ENCODE data around the gene RARG. TPM values are rescaled to one million over a fixed set of nuclear protein-coding genes. Genes with fewer than 3 reads are reported as not detected.

The RARG gene
- total and polyA plus RNA-seq, 2 of the 4 experiments (the other 2 are of a cell fraction): 7.9 to 30.9 TPM

DNA sequence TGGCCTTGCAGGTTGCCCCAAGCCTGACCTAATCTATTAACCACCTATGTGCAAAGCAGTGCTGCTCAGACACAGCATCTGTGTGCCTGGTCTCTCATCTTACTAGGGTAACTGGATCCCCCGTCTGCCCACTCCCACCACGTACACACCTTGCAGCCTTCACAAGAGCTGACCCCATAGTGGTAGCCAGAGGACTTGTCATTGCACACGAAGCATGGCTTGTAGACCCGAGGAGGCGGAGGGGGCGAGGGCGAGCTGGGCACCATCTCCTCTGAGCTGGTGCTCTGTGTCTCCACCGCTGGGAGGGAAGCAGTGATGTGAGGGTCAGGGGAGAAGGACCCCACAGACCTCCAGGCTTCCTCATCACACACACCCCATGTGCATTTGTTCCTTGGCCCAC, 16.5 kb downstream of the RARG start:
- no peak overlapping the region for H3K18ac ChIP-seq (ENCODE audit: low read depth, low read length)
- H3K36me3 ChIP-seq (ENCODE audit: control insufficient read depth, insufficient read depth, low read length): peaks cover 40% of the 10 kb centered on the region
- no peak for TF ChIP-seq RCOR1 (IDR thresholded peaks at IDR 0.05; ENCODE audit: insufficient replicate concordance, low read length)
- TF ChIP-seq NFE2L2 (IDR thresholded peaks at IDR 0.05; ENCODE audit: low read depth, low read length): no peak
- no peak for TF ChIP-seq RAD21 (IDR thresholded peaks at IDR 0.05; ENCODE audit: low read length)
- TF ChIP-seq MAZ (IDR thresholded peaks at IDR 0.05; ENCODE audit: borderline replicate concordance, low read depth, low read length): no peak
- no peak for TF ChIP-seq MAFK (IDR thresholded peaks at IDR 0.05; ENCODE audit: low read depth, low read length)
- TF ChIP-seq, protein P1, sequence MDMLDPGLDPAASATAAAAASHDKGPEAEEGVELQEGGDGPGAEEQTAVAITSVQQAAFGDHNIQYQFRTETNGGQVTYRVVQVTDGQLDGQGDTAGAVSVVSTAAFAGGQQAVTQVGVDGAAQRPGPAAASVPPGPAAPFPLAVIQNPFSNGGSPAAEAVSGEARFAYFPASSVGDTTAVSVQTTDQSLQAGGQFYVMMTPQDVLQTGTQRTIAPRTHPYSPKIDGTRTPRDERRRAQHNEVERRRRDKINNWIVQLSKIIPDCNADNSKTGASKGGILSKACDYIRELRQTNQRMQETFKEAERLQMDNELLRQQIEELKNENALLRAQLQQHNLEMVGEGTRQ (IDR thresholded peaks at IDR 0.05; ENCODE audit: low read depth, low read length): no peak
- no peak for TF ChIP-seq POLR2A (IDR thresholded peaks at IDR 0.05; ENCODE audit: low read depth, low read length)
- no peak for TF ChIP-seq SMC3 (IDR thresholded peaks at IDR 0.05; ENCODE audit: low read depth, low read length)
- no peak for TF ChIP-seq MXI1 (IDR thresholded peaks at IDR 0.05; ENCODE audit: borderline replicate concordance, low read depth, low read length)
- TF ChIP-seq CHD1 (IDR thresholded peaks at IDR 0.05; ENCODE audit: low read depth, low read length): no peak
- TF ChIP-seq FOS (IDR thresholded peaks at IDR 0.05; ENCODE audit: low read depth, low read length): no peak
- TF ChIP-seq RFX5 (IDR thresholded peaks at IDR 0.05; ENCODE audit: low read depth, low read length): no peak
- TF ChIP-seq, protein P2, sequence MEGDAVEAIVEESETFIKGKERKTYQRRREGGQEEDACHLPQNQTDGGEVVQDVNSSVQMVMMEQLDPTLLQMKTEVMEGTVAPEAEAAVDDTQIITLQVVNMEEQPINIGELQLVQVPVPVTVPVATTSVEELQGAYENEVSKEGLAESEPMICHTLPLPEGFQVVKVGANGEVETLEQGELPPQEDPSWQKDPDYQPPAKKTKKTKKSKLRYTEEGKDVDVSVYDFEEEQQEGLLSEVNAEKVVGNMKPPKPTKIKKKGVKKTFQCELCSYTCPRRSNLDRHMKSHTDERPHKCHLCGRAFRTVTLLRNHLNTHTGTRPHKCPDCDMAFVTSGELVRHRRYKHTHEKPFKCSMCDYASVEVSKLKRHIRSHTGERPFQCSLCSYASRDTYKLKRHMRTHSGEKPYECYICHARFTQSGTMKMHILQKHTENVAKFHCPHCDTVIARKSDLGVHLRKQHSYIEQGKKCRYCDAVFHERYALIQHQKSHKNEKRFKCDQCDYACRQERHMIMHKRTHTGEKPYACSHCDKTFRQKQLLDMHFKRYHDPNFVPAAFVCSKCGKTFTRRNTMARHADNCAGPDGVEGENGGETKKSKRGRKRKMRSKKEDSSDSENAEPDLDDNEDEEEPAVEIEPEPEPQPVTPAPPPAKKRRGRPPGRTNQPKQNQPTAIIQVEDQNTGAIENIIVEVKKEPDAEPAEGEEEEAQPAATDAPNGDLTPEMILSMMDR (conservative IDR thresholded peaks at IDR 0.05; ENCODE audit: low read depth, low read length): no peak
- H3K4me2 ChIP-seq (ENCODE audit: low read depth, low read length): no peak overlapping the region
- no peaks in the 10 kb centered on the region for H3K27me3 ChIP-seq (ENCODE audit: control insufficient read depth, insufficient read depth, low read length)
- no TSS peak for BruUV-seq (replicated peaks)
- H2BK20ac ChIP-seq (ENCODE audit: low read depth, low read length): 0 out of 2 replicates have a peak overlapping the region, but pooled peaks have one; percentile 9
- dilution Hi-C loops (cut with HindIII; ENCODE audit: low sequenced_read_pairs, unreplicated experiment) (no loop called here), intact Hi-C loops (cut with micrococcal nuclease) (loop anchor here (10.0 kb wide), 1 partner anchor 109 kb away; the partner anchor contains the start of gene AAAS), in situ Hi-C loops (cut with MboI; ENCODE audit: low sequenced_read_pairs) (loop anchor here (10.0 kb wide), 1 partner anchor 299 kb away; no protein-coding TSS in a partner anchor)
- no peak overlapping the region for H4K91ac ChIP-seq (ENCODE audit: insufficient read depth, low read depth, low read length)
- no peak for DNase-seq
- H2BK5ac ChIP-seq (ENCODE audit: low read depth, low read length, poor library complexity, severe bottlenecking): no peak overlapping the region
- peak overlapping the region; percentile 50 for H2AK5ac ChIP-seq (ENCODE audit: low read depth, low read length)
- H4K5ac ChIP-seq (ENCODE audit: low read depth, low read length): no peak overlapping the region
- H2AK9ac ChIP-seq (replicated peaks; ENCODE audit: low read depth, low read length, poor library complexity): peak overlapping the region; percentile 77
- peak overlapping the region in 1 of 2 experiments; percentile 31; a peak in 1 of 4 replicates for H4K8ac ChIP-seq (ENCODE audit: low read depth in 2 of 2, low read length in 2 of 2)
- POLR2A ChIA-PET (ENCODE audit: unreplicated experiment): interaction anchor here (1.0 kb wide), 1 partner anchor 136 kb away, joined by 7 read pairs; the partner anchor contains the start of gene SPRYD3
- ATAC-seq (ENCODE audit: low read depth): no peak
- H3K4me3 ChIP-seq (ENCODE audit: insufficient read depth, low read depth, low read length): no peak overlapping the region
- no peak overlapping the region for H3K56ac ChIP-seq (ENCODE audit: extremely low read depth, insufficient read depth, low read length)
- H3K23ac ChIP-seq (ENCODE audit: low read depth, low read length): peak overlapping the region; percentile 7
- no peak overlapping the region for H2BK15ac ChIP-seq (ENCODE audit: low read depth, low read length)
- H3K79me1 ChIP-seq (ENCODE audit: low read depth in 1 of 2, low read length in 2 of 2): peaks cover 34 to 66% of the 10 kb centered on the region in 2 experiments
- peaks cover 19% of the 10 kb centered on the region for H3K4me1 ChIP-seq (ENCODE audit: control insufficient read depth, insufficient read depth, low read length)
- no peaks in the 10 kb centered on the region for H3K9me3 ChIP-seq (ENCODE audit: control insufficient read depth, insufficient read depth, low read length)
- WGBS, 2 experiments (ENCODE audit: extremely low coverage in 2 of 2, insufficient read length in 1 of 2): 79% methylated on average over 2 of the region's 8 CpGs; no CpG with 5 or more reads in 1 of the 2 experiments
- no peak overlapping the region for H2BK120ac ChIP-seq (ENCODE audit: low read depth, low read length)
- H3K14ac ChIP-seq (replicated peaks; ENCODE audit: low read depth, low read length): no peak overlapping the region
- H4K20me1 ChIP-seq (ENCODE audit: insufficient read depth, low read length): peaks cover 11% of the 10 kb centered on the region
- CTCF ChIA-PET: no interaction called here
- H3K9ac ChIP-seq (ENCODE audit: low read depth, low read length): no peak overlapping the region
- H2AFZ ChIP-seq (replicated peaks; ENCODE audit: low read length, poor library complexity): no peak overlapping the region
- peaks cover 11% of the 10 kb centered on the region for H3K9me1 ChIP-seq (ENCODE audit: insufficient read depth, low read length)
- no peak overlapping the region for H3K4ac ChIP-seq (ENCODE audit: low read depth, low read length)
- H3K27ac ChIP-seq (ENCODE audit: insufficient read depth, low read length): no peak overlapping the region
